ENCODE results near the gene TIMP2. TPM values are rescaled to one million over a fixed set of nuclear protein-coding genes. Genes with fewer than 3 reads are reported as not detected.

The TIMP2 gene
- total and polyA plus RNA-seq, 2 of the 13 experiments (the other 11 are each of a cell fraction or from before 2014, with no cell fraction given) = 3.8 to 8.5 TPM

- TF ChIP-seq ZFP62 (CRISPR knock-in tag; IDR thresholded peaks at IDR 0.05) (no peak), ZNF441 (CRISPR knock-in tag; IDR thresholded peaks at IDR 0.05; ENCODE audit: borderline replicate concordance) (no peak), YEATS4 (CRISPR knock-in tag; IDR thresholded peaks at IDR 0.05; ENCODE audit: borderline replicate concordance) (no peak), ZNF558 (CRISPR knock-in tag; IDR thresholded peaks at IDR 0.05; ENCODE audit: borderline replicate concordance) (no peak), MAFF (IDR thresholded peaks at IDR 0.05; ENCODE audit: low read depth, low read length) (no peak), ZNF672 (CRISPR knock-in tag; IDR thresholded peaks at IDR 0.05) (no peak), ZBTB38 (CRISPR knock-in tag; IDR thresholded peaks at IDR 0.05) (no peak), FOSL2 (CRISPR knock-in tag; IDR thresholded peaks at IDR 0.05) (0 out of 2 replicates have a peak, but pooled peaks have one; percentile 9), ZNF235 (CRISPR knock-in tag; IDR thresholded peaks at IDR 0.05; ENCODE audit: borderline replicate concordance) (no peak), TARDBP (CRISPR knock-in tag; IDR thresholded peaks at IDR 0.05) (no peak), CEBPB (IDR thresholded peaks at IDR 0.05; ENCODE audit: borderline replicate concordance, low read depth, low read length) (0 out of 2 replicates have a peak, but pooled peaks have one; percentile 42), THAP8 (CRISPR knock-in tag; IDR thresholded peaks at IDR 0.05; ENCODE audit: borderline replicate concordance) (no peak)
- TF ChIP-seq, protein P1, sequence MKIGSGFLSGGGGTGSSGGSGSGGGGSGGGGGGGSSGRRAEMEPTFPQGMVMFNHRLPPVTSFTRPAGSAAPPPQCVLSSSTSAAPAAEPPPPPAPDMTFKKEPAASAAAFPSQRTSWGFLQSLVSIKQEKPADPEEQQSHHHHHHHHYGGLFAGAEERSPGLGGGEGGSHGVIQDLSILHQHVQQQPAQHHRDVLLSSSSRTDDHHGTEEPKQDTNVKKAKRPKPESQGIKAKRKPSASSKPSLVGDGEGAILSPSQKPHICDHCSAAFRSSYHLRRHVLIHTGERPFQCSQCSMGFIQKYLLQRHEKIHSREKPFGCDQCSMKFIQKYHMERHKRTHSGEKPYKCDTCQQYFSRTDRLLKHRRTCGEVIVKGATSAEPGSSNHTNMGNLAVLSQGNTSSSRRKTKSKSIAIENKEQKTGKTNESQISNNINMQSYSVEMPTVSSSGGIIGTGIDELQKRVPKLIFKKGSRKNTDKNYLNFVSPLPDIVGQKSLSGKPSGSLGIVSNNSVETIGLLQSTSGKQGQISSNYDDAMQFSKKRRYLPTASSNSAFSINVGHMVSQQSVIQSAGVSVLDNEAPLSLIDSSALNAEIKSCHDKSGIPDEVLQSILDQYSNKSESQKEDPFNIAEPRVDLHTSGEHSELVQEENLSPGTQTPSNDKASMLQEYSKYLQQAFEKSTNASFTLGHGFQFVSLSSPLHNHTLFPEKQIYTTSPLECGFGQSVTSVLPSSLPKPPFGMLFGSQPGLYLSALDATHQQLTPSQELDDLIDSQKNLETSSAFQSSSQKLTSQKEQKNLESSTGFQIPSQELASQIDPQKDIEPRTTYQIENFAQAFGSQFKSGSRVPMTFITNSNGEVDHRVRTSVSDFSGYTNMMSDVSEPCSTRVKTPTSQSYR (CRISPR knock-in tag; IDR thresholded peaks at IDR 0.05; ENCODE audit: borderline replicate concordance) = no peak
- TF ChIP-seq, protein P2, sequence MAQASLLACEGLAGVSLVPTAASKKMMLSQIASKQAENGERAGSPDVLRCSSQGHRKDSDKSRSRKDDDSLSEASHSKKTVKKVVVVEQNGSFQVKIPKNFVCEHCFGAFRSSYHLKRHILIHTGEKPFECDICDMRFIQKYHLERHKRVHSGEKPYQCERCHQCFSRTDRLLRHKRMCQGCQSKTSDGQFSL (CRISPR knock-in tag; IDR thresholded peaks at IDR 0.05) = no peak
- TF ChIP-seq, protein P3, sequence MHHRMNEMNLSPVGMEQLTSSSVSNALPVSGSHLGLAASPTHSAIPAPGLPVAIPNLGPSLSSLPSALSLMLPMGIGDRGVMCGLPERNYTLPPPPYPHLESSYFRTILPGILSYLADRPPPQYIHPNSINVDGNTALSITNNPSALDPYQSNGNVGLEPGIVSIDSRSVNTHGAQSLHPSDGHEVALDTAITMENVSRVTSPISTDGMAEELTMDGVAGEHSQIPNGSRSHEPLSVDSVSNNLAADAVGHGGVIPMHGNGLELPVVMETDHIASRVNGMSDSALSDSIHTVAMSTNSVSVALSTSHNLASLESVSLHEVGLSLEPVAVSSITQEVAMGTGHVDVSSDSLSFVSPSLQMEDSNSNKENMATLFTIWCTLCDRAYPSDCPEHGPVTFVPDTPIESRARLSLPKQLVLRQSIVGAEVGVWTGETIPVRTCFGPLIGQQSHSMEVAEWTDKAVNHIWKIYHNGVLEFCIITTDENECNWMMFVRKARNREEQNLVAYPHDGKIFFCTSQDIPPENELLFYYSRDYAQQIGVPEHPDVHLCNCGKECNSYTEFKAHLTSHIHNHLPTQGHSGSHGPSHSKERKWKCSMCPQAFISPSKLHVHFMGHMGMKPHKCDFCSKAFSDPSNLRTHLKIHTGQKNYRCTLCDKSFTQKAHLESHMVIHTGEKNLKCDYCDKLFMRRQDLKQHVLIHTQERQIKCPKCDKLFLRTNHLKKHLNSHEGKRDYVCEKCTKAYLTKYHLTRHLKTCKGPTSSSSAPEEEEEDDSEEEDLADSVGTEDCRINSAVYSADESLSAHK (CRISPR knock-in tag; IDR thresholded peaks at IDR 0.05; ENCODE audit: borderline replicate concordance) = no peak
- TF ChIP-seq, protein P4, sequence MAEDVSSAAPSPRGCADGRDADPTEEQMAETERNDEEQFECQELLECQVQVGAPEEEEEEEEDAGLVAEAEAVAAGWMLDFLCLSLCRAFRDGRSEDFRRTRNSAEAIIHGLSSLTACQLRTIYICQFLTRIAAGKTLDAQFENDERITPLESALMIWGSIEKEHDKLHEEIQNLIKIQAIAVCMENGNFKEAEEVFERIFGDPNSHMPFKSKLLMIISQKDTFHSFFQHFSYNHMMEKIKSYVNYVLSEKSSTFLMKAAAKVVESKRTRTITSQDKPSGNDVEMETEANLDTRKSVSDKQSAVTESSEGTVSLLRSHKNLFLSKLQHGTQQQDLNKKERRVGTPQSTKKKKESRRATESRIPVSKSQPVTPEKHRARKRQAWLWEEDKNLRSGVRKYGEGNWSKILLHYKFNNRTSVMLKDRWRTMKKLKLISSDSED (CRISPR knock-in tag; IDR thresholded peaks at IDR 0.05) = no peak
- TF ChIP-seq, protein P5, sequence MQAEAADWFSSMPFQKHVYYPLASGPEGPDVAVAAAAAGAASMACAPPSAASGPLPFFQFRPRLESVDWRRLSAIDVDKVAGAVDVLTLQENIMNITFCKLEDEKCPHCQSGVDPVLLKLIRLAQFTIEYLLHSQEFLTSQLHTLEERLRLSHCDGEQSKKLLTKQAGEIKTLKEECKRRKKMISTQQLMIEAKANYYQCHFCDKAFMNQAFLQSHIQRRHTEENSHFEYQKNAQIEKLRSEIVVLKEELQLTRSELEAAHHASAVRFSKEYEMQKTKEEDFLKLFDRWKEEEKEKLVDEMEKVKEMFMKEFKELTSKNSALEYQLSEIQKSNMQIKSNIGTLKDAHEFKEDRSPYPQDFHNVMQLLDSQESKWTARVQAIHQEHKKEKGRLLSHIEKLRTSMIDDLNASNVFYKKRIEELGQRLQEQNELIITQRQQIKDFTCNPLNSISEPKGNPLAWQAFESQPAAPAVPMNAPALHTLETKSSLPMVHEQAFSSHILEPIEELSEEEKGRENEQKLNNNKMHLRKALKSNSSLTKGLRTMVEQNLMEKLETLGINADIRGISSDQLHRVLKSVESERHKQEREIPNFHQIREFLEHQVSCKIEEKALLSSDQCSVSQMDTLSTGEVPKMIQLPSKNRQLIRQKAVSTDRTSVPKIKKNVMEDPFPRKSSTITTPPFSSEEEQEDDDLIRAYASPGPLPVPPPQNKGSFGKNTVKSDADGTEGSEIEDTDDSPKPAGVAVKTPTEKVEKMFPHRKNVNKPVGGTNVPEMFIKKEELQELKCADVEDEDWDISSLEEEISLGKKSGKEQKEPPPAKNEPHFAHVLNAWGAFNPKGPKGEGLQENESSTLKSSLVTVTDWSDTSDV (CRISPR knock-in tag; IDR thresholded peaks at IDR 0.05) = 0 out of 2 replicates have a peak, but pooled peaks have one; percentile 23
These were observed 72.5 kb downstream of the TIMP2 start (continued) for GRCh38 chr17:78852709-78853121.
